Bone marrow (tissue), 2 donors: ENCODE results near the gene PNPLA7.
A peak's percentile ranks its signal among the peaks of the same experiment; 100 is the strongest.
"Not testable (repeated sequence)": the region's sequence is repeated elsewhere in the genome, so short reads cannot be mapped to it uniquely, and the experiment has no call there.

Source experiments
- DNase-seq, 2 donors: peaks; one replicate each; lab custom pipeline; 2025; lab: John Stamatoyannopoulos, UW

PNPLA7 gene

GRCh38 chr9:137575364-137575715 lies 25.1 kb upstream of the PNPLA7 start:
- no peak for DNase-seq

- DNase-seq, result no peak
These were observed 24.0 kb upstream of the PNPLA7 start for GRCh38 chr9:137574192-137574591.

GRCh38 chr9:137570566-137570965 lies 20.4 kb upstream of the PNPLA7 start:
- no peak for DNase-seq

GRCh38 chr9:137569609-137570203 lies 19.5 kb upstream of the PNPLA7 start:
- DNase-seq, result no peak

GRCh38 chr9:137568445-137568844 lies 18.2 kb upstream of the PNPLA7 start:
- not testable (repeated sequence) for DNase-seq

GRCh38 chr9:137564817-137565411 lies 14.7 kb upstream of the PNPLA7 start:
- no peak for DNase-seq

- DNase-seq, result no peak
These were observed 13.9 kb upstream of the PNPLA7 start for GRCh38 chr9:137564134-137564533.

GRCh38 chr9:137558127-137558526 lies 7.9 kb upstream of the PNPLA7 start:
- no peak for DNase-seq

- no peak for DNase-seq
These were observed 6.1 kb upstream of the PNPLA7 start for GRCh38 chr9:137556069-137556838.

- no peak for DNase-seq
These were observed 5.0 kb upstream of the PNPLA7 start for GRCh38 chr9:137555179-137555578.

- no peak for DNase-seq
These were observed 4.1 kb upstream of the PNPLA7 start for GRCh38 chr9:137554349-137554748.

- not testable (repeated sequence) for DNase-seq
These were observed 3.5 kb upstream of the PNPLA7 start for GRCh38 chr9:137553654-137554053.

GRCh38 chr9:137552022-137552768 lies 2.0 kb upstream of the PNPLA7 start:
- no peak for DNase-seq

GRCh38 chr9:137551264-137552021 lies 1.2 kb upstream of the PNPLA7 start, which contains the start of gene MRPL41:
Gene MRPL41, plus strand, starts transcription at chr9:137551879. Its CDS starts 203 bp downstream, at chr9:137552082.
- peak; percentile 50 to 82 for DNase-seq

- DNase-seq, result not testable (repeated sequence)
These were observed 709 bp upstream of the PNPLA7 start for GRCh38 chr9:137550958-137551263.

GRCh38 chr9:137547687-137548543 lies 2.3 kb downstream of the PNPLA7 start:
- no peak for DNase-seq

GRCh38 chr9:137545123-137545522 lies 5.1 kb downstream of the PNPLA7 start:
- DNase-seq, result no peak

GRCh38 chr9:137544176-137544760 lies 5.9 kb downstream of the PNPLA7 start:
- no peak for DNase-seq

GRCh38 chr9:137543237-137543963 lies 6.8 kb downstream of the PNPLA7 start:
- no peak for DNase-seq

GRCh38 chr9:137542486-137542885 lies 7.7 kb downstream of the PNPLA7 start:
- no peak for DNase-seq
